Progenitor cell of endocrine pancreas (in vitro differentiated cells): ENCODE results near the gene NAT16. TPM values are rescaled to one million over a fixed set of nuclear protein-coding genes. Genes with fewer than 3 reads are reported as not detected.
"Not testable (repeated sequence)": the region's sequence is repeated elsewhere in the genome, so short reads cannot be mapped to it uniquely, and the experiment has no call there.

Source experiments
- DNase-seq: peaks from one replicate; pipeline ENCODE4 v3.0.0; 2021; ENCODE audit warnings: low spot score; ENCODE audit not compliant: unreplicated experiment
- H3K27ac Mint-ChIP-seq: 2 replicates; pipeline ENCODE4 v1.8.0; 2021; ENCODE audit warnings: mild to moderate bottlenecking, moderate library complexity, mixed read lengths
- H3K27me3 Mint-ChIP-seq: 2 replicates; pipeline ENCODE4 v1.8.0; 2021; ENCODE audit warnings: mixed read lengths
- H3K36me3 Mint-ChIP-seq: 2 replicates; pipeline ENCODE4 v1.8.0; 2022; ENCODE audit warnings: mixed read lengths; ENCODE audit not compliant: insufficient read depth
- H3K4me1 Mint-ChIP-seq: 2 replicates; pipeline ENCODE4 v1.8.0; 2021; ENCODE audit warnings: low read depth, mixed read lengths
- H3K4me3 Mint-ChIP-seq: 2 replicates; pipeline ENCODE4 v1.8.0; 2021; ENCODE audit warnings: low read depth, mild to moderate bottlenecking, moderate library complexity, mixed read lengths
- H3K9me3 Mint-ChIP-seq: 2 replicates; pipeline ENCODE4 v1.8.0; 2021; ENCODE audit warnings: low read depth, mixed read lengths
- total RNA-seq: library from RNA; stranded (reverse); gene quantifications from 2 replicates; pipeline ENCODE4 v1.2.1, GENCODE V29; 2021
- TF ChIP-seq, protein P1 (sequence below): fragments of 200-600 bp; sonication (generic); IDR thresholded peaks from one replicate; pipeline ENCODE4 v1.5.0; 2021; ENCODE audit warnings: antibody characterized with exemption, mild to moderate bottlenecking; ENCODE audit not compliant: unreplicated experiment

NAT16 gene
- total RNA-seq, 1 donor from 2014 or later: not detected

DNA sequence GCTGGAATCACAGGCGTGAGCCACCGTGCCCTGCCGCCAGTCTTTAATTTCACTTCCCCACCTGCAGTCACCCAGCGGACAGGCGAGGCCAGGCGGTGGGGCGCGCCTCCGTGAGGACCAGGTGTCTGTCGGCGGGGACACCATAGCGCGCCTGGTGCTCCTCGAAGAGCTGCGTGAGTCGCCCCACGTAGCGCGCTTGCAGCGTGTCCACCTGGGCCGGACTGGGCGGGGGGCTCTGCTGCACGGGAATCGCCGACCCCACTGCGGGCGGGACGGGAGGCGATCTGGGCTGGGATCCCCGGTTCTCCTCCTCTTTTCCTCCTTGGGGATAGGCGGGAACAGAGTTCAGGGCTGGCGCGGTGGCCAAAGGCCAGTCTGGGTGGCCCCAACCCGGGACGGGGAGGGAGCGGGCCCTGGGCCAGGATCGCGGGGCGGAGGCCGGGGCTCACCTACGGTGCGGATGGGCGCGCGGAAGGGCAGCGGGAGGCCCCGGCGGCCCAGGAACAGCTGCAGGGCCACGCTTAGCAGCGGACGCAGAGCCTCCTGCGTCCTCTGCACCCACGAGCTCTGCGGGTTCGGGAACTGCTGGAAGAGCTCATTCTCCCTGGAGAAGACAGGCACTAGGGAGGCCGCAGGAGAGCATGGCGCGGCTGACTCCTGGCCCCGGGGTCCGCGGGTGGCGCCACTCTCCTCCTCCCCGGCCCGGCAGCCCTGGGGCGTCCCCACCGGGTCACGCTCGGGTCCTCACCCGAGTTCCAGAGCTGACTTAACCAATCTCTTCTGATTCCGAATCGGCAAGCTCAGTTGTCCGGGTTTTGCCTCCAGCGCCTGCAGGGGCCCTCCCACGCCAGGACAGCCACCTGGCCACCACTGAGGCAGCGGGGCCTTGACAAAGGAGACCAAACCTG is 21.9 kb upstream of the NAT16 start:
- Mint-ChIP-seq H3K4me1 (peaks cover 6% of the 10 kb centered on the region), H3K9me3 (no peaks in the 10 kb centered on the region), H3K27me3 (peaks cover 42% of the 10 kb centered on the region), H3K27ac (no peak overlapping the region), H3K4me3 (no peak overlapping the region), H3K36me3 (peaks cover 3% of the 10 kb centered on the region)
- no peak for DNase-seq
- TF ChIP-seq, protein P1, sequence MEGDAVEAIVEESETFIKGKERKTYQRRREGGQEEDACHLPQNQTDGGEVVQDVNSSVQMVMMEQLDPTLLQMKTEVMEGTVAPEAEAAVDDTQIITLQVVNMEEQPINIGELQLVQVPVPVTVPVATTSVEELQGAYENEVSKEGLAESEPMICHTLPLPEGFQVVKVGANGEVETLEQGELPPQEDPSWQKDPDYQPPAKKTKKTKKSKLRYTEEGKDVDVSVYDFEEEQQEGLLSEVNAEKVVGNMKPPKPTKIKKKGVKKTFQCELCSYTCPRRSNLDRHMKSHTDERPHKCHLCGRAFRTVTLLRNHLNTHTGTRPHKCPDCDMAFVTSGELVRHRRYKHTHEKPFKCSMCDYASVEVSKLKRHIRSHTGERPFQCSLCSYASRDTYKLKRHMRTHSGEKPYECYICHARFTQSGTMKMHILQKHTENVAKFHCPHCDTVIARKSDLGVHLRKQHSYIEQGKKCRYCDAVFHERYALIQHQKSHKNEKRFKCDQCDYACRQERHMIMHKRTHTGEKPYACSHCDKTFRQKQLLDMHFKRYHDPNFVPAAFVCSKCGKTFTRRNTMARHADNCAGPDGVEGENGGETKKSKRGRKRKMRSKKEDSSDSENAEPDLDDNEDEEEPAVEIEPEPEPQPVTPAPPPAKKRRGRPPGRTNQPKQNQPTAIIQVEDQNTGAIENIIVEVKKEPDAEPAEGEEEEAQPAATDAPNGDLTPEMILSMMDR: no peak

DNA sequence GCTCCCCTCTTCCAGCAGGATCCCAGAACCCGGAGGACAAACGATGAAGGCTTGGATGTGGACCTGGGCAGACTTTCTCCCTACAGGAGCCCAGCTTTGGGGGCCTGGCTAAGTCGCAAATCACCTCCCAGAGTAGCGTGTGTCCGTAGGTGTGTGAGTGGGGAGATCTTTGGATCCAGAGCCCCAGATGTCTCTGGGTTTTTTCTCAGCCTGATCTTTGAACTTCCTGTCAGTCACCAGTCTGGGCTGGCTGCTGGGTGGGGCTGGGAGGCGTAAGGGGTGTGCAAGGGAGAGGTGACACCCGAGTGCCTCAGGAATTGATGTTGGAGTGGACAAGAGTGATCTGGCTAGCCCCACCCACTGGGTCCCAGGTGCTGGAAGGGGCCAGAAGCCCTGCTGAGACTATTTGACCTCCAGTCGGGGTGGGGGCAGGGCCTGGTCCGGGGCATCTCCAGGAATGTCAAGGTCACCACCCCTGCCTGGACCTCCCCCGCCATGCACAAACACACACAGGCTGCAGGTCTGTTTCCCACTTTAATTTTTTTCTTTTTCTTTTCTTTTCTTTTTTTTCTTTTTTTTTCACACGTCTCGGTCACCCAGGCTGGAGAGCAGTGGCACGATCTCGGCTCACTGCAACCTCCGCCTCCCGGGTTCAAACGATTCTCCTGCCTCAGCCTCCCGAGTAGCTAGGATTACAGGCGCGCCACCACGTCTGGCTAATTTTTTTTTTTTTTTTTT is 20.9 kb upstream of the NAT16 start, which contains the start of gene MOGAT3:
Gene MOGAT3, minus strand, starts transcription at position 175 of the 738 bp plus-strand sequence. CDS start 182 bp downstream, outside the sequence.
- Mint-ChIP-seq H3K4me3 (no peak within 1 kb of the TSS), H3K27me3 (peaks cover 42% of the 10 kb centered on the region), H3K9me3 (no peaks in the 10 kb centered on the region), H3K4me1 (peaks cover 6% of the 10 kb centered on the region), H3K27ac (no peak within 1 kb of the TSS), H3K36me3 (peaks cover 3% of the 10 kb centered on the region)
- DNase-seq: no peak
- TF ChIP-seq, protein P1: no peak

DNA sequence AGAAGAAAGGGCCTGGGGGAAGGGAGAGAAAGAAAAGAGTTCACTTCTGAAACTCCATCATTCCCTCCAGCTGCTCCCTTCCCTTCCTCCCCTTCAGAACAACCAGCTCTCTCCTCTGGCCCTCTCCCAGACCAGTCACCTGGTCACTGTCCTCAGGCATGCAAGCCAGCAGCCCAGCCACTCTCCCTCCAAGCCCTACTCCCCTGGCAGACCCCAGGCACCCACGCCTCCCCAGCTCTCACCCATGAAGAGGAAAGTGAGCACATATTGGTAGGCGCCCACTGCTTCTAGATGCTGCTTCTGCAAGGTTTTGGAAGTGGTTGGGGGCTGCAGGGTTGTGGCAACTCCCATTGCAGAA is 20.4 kb upstream of the NAT16 start:
- Mint-ChIP-seq H3K27me3 (peaks cover 42% of the 10 kb centered on the region), H3K4me3 (no peak overlapping the region), H3K36me3 (no peaks in the 10 kb centered on the region), H3K4me1 (peaks cover 6% of the 10 kb centered on the region), H3K9me3 (no peaks in the 10 kb centered on the region), H3K27ac (no peak overlapping the region)
- no peak for DNase-seq
- TF ChIP-seq, protein P1: no peak

DNA sequence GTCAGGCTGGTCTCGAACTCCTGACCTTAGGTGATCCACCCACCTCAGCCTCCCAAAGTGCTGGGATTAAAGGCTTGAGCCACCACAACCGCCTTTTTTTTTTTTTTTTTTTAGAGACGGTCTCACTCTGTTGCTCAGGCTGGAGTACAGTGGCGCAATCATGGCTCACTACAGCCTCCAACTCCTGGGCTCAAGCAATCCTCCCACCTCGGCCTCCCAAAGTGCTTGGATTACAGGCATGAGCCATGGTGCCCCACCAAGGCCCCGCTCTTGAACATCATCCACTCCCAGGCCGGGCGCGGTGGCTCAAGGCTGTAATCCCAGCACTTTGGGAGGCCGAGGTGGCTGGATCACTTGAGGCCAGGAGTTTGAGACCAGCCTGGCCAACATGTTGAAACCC is 19.4 kb upstream of the NAT16 start:
- H3K36me3 Mint-ChIP-seq, DNase-seq, H3K27ac Mint-ChIP-seq, H3K9me3 Mint-ChIP-seq, H3K4me1 Mint-ChIP-seq, H3K4me3 Mint-ChIP-seq: not testable (repeated sequence)
- peaks cover 47% of the 10 kb centered on the region for H3K27me3 Mint-ChIP-seq

DNA sequence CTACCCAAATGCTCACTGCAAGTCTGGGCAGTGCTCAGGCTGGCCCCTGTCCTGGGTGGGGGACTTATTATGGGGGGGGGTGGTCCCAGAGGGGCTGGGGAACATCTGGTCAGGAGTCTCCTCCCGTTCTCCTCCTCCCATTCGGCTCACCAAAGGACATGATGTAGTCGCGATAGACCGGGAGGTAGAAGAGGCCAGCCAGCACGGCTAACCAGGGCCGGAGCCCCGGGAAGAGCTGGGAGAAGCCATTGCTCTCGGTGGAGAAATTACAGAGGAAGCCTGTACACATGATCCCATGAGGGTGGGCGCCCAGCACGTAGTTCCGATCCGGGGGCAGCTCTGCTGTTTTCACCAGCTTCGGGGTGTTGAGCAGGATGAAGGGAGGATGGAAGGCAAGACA is 18.4 kb upstream of the NAT16 start:
- Mint-ChIP-seq H3K4me1 (peaks cover 6% of the 10 kb centered on the region), H3K4me3 (no peak overlapping the region), H3K9me3 (no peaks in the 10 kb centered on the region), H3K27me3 (peaks cover 37% of the 10 kb centered on the region), H3K36me3 (no peaks in the 10 kb centered on the region), H3K27ac (no peak overlapping the region)
- no peak for DNase-seq
- TF ChIP-seq, protein P1: no peak
